GM19351 (cell line): Measurements from ENCODE around the gene CPT1C.

ENCODE experiments used
- ATAC-seq: cut with Tn5 transposase; IDR thresholded peaks from one replicate; pipeline ENCODE4 v1.9.1; 2021; ENCODE audit warnings: mild to moderate bottlenecking, moderate library complexity; ENCODE audit not compliant: unreplicated experiment

CPT1C gene

DNA sequence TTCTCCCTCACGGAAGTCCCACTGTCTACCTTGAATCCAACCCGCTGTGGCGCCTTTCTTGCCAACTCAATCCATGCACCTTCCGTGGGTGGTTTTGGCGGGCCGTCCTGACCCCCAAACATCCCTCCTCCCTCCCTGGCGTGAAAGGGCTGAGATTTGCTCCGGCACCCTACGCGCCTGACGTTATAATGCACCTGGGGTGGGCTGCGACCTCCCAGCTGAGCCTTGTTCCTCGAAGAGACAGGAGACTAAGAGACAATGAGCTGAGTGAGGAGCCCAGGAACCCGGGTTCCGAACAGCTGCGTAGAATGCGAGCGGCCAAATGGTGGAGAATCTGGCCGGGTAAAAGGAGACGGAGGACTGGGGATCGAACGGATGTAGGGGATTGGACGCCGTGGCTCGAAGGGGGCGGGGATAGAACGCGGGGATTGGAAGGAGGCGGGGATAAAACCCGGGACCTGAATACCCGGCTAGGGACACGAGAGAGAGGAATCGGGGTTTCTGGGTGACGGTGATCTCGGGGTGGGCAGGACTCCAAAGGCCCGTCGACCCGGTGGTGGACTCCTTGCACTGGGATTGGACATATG is at the start of gene CPT1C:
CPT1C (plus strand) TSS at position 461 of the 587 bp plus-strand sequence. CDS start 1,137 bp downstream, outside the sequence.
- ATAC-seq, result no peak

DNA sequence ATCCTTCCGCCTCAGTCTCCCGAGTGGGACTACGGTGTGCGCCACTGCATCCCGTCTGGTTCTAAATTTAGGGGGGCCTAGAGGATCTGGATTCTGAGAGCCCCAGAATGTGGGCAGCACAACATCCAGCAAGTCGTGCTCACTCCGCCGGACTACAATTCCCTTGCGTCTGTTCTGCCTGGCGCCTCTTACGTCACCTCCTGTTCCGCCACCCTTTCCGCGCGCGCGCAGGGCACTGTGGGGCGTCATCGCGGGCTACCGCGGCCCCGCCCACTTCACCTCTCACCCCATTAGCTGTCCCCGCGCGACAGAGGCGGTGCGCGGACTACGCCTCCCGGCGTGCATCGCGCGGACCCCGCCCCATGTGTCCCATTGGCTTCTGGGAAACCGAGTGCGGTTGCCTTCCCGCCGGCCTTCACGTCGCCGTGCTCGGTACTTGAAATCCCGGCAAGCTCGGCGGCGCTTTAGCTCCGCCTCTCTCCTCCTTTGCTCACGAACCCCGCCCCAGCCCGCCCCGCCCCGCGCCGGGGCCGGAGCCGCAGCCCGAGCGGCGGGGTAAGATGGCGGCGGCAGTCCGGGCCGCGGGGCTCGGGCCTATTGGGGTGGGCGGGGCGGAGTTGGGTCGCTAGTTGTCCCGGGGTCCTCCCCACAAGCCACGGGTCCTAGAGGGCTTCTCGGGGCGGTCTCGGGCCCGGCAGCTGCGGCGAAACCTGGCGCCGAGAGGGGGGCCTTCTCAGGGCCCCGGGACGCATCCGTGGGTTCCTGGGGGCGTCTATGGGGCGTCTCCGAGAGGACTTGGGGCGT is 49.0 kb upstream of the CPT1C start, which contains the start of gene SCAF1:
SCAF1 (plus strand) TSS at position 522 of the 804 bp plus-strand sequence. CDS start 2,818 bp downstream, outside the sequence.
- ATAC-seq, result peak; percentile 51

DNA sequence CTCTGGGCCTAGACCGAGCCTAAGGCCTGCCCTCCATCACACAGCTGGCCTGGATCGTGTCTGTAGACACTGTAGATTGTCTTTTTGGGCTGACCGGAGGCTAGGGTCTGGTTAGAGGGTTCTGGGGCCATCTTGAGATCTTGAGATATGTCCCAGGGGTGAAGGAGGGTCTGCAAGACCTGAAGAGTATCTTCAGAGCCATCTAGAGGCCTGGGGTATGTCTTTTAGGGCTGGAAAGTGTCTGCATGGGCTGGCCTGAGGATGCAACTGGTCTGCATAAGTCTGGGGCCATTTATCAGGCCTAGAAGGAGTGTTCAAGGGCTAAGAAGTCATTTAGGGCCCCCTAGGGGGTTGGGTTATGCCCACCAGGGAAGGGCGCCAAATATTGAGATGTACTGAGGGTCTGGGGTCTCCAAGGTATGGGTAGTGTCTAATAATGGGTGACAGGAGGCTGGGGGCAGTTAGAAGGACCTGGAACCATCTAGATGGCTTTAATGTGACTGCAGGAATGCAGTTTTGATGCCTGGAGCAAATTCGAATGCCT is 48.4 kb upstream of the CPT1C start:
- ATAC-seq, result no peak

DNA sequence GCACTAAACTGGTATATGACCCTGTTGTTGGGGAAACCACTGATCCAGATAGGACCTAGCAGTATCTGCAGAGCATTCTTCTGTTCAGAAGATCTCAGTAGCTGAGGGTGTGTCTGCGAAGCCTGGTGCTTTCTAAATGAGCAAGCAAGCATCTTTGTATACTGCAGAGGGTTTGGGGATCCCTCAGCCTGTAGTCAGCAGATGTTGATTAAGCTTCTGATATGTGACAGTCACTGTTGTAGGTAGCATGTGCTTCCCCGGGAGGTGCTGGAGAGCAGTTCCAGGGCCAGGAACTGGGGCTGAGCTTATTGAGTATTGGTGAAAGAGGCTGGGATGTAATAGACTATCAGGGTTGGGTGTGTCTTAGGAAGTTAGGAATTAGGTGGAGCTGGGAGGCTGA is 47.5 kb upstream of the CPT1C start:
- ATAC-seq, result no peak

DNA sequence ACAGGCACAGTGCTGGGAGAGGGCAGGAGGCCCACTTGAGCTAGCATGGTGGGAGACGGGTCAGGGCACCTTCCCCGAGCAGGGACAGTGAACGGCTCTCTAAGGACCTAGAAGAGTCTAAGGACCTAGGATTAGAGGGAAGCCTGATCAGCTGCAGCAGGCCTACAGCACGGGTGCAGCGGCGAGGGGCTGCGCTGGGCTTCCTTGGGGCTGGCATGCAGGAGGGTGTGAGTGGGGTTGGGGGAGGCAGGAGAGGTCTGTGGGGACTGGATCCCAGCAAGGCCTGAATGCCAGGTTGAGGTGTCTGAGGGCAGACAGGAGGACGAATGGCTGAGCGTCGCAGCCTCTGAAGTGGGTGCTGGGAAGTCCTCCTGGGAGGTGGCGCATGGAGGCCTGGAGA is 45.3 kb upstream of the CPT1C start:
- no peak for ATAC-seq

DNA sequence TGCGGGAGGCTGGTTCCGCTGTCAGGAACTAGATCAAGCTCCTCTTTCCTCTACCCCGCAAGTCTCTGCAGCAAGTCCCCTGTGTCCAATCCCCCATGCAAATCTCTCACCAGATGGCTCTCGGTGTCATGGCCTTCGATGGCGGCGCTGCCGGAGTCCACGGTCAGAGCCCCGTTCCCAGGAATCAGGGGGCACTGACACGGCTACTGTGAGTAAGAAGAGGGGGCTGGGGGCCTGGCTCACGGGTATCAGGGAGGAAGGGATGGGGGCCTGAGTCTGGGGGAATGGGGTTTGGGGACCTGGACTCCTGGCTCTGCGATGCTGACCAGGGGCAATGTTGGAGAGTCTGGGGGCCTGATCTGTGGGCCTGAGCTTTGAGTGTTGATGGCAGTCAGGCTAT is 44.9 kb upstream of the CPT1C start:
- no peak for ATAC-seq

DNA sequence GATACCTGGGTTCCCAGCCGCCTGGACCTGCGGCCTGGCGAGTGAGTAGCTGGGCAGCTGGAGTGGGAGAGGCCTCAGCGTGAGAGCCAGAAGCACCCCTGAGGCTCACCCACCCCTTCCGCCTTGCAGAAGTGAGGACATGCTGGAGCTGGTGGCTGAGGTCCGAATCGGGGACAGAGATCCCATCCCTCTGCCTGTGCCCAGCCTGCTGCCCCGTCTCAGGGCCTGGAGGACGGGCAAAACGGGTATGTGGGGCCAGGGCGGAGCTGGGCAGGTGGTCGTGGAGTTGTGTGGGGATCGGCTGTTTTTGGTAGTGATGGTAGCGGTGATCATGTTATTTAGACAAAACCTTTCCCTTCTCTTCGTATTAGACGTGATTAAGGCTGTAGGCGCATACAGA is 44.3 kb upstream of the CPT1C start:
- ATAC-seq, result no peak

DNA sequence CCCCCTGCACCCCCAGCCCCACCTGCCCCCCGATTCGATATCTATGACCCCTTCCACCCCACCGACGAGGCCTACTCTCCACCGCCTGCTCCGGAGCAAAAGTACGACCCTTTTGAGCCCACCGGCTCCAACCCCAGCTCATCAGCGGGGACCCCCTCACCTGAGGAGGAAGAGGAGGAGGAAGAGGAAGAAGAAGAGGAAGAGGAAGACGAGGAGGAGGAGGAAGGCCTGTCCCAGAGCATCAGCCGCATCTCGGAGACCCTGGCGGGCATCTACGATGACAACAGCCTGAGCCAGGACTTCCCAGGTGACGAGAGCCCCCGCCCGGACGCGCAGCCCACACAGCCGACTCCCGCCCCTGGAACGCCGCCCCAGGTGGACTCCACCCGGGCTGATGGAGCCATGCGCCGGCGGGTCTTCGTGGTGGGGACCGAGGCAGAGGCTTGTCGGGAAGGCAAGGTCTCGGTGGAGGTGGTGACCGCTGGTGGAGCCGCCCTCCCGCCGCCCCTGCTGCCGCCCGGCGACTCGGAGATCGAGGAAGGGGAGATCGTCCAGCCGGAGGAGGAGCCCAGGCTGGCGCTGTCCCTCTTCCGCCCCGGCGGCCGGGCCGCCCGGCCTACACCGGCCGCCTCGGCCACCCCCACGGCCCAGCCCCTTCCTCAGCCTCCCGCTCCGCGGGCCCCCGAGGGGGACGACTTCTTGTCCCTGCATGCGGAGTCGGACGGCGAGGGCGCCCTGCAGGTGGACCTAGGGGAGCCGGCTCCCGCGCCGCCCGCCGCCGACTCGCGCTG is 39.7 kb upstream of the CPT1C start:
- ATAC-seq, result no peak

DNA sequence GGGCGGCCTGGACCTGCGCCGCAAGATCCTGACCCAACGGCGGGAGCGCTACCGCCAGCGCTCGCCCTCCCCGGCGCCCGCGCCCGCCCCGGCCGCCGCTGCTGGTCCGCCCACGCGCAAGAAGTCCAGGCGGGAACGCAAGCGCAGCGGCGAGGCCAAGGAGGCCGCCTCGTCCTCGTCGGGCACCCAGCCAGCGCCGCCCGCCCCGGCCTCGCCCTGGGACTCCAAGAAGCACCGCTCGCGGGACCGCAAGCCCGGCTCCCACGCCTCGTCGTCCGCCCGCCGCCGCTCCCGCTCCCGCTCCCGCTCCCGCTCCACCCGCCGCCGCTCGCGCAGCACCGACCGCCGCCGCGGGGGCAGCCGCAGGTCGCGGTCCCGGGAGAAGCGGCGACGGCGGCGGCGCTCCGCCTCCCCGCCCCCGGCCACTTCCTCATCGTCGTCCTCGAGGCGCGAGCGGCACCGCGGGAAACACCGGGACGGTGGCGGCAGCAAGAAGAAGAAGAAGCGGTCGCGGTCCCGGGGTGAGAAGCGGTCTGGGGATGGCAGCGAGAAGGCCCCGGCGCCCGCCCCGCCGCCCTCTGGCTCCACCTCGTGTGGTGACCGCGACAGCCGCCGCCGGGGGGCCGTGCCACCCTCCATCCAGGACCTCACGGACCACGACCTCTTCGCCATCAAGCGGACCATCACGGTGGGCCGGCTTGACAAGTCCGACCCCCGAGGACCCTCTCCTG is 38.9 kb upstream of the CPT1C start:
- ATAC-seq, result no peak

DNA sequence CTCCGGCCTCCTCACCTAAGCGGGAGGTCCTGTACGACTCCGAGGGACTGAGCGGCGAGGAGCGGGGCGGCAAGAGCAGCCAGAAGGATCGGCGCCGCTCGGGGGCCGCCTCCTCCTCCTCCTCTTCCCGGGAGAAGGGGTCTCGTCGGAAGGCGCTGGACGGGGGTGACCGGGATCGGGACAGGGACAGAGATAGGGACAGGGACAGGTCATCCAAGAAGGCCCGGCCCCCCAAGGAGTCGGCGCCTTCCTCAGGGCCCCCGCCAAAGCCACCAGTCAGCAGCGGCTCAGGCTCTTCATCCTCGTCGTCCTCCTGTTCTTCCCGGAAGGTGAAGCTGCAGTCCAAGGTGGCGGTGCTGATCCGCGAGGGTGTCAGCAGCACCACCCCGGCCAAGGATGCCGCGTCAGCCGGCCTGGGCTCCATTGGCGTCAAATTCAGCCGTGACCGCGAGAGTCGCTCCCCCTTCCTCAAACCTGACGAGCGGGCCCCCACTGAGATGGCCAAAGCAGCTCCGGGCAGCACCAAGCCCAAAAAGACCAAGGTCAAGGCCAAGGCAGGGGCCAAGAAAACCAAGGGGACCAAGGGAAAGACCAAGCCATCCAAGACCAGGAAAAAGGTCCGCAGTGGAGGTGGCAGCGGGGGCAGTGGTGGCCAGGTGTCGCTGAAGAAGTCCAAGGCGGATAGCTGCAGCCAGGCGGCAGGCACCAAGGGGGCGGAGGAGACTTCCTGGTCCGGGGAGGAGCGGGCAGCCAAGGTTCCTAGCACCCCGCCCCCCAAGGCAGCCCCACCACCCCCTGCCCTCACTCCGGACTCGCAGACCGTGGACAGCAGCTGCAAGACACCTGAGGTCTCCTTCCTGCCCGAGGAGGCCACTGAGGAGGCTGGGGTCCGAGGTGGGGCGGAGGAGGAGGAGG is 38.1 kb upstream of the CPT1C start:
- ATAC-seq, result no peak

DNA sequence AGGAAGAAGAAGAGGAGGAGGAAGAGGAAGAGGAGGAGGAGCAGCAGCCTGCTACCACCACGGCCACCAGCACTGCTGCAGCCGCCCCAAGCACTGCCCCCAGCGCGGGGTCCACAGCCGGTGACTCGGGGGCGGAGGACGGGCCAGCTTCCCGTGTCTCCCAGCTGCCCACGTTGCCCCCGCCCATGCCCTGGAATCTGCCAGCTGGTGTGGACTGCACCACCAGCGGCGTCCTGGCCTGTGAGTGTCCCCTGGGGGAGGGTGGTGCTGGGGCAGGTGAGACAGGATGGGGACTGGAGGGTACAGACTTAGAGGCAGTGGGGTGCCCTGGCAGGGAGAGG is 37.5 kb upstream of the CPT1C start:
- no peak for ATAC-seq

DNA sequence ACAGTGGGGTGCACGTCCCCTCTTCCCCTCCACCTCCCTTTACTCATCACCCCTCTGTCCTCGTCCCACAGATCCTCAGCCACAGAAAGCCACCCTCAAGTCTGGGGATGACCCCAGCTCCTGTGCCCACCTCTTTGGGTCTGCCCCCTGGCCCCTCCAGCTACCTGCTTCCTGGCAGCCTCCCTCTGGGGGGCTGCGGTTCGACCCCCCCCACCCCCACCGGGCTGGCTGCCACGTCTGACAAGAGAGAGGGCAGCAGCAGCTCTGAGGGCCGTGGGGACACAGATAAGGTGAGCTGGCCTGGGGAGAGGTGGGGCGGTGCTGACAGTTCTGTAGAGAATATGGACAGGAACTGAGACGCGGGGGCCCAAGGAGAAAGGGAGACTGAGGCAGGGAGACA is 36.3 kb upstream of the CPT1C start:
- no peak for ATAC-seq

DNA sequence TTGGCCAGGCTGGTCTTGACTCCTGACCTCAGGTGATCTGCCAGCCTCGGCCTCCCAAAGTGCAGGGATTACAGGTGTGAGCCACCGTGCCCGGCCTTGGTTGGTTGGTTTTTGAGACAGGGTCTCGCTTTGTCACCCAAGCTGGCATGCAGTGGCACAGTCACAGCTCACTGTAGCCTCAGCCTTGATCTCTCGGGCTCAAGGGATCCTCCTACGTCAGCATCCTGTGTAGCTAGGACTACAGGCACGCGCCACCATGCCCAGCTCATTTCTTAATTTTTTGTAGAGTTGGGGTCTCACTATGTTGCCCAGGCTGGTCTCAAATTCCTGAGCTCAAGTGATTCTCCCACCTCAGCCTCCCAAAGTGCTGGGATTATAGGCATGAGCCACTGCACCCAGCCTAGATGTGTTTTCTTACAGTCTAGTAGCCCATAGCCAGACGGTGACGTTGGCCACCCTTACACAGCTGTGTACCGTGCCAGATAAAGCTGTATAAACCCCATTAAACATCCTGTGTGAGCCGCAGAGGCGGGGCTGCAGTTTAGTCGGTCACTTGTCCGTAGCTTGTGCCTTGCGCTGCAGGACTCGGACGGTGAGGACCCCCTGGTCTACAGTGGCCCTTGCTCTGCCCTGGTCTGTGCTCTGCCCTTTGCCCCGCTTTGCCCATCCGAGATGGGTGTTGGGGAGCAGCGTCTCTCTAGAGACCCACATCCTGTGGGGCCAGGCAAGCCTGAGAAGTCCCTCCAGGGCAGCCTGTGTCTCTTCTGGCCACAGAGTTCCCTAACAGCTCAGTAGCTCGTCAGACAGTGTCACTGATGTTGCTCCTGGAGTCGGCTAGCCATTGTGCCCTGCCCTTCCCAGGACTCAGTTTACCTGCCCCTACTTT is 35.1 kb upstream of the CPT1C start:
- ATAC-seq, result no peak

DNA sequence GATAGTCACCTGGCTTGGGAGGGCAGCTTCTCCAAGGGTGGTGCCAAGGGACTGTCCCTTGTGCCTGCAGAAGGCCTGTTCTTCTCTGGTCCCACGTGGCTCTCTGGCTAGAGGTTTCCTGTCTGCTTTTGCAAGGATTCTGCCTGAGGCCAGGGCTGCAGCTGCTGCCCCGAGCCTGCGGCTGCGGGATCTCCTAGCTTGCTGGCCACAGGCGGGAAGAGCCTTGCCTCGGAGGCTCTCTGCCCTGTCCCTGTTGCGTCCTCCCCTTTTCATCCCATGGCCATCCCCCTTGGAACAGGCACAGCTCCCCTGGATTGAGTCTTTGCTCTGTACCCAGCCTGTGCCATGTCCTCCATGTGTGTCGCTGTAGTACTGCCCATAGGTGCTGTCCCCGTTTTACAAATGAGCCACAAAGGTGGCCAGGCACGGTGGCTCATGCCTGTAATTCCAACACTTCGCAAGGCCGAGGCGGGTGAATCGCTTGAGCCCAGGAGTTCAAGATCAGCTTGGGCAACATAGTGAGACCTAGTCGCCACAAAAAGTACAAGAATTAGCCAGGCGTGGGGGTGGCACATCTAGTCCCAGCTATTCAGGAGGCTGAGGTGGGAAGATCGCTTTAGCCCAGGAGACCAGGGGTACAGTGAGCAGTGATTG is 34.3 kb upstream of the CPT1C start:
- no peak for ATAC-seq

DNA sequence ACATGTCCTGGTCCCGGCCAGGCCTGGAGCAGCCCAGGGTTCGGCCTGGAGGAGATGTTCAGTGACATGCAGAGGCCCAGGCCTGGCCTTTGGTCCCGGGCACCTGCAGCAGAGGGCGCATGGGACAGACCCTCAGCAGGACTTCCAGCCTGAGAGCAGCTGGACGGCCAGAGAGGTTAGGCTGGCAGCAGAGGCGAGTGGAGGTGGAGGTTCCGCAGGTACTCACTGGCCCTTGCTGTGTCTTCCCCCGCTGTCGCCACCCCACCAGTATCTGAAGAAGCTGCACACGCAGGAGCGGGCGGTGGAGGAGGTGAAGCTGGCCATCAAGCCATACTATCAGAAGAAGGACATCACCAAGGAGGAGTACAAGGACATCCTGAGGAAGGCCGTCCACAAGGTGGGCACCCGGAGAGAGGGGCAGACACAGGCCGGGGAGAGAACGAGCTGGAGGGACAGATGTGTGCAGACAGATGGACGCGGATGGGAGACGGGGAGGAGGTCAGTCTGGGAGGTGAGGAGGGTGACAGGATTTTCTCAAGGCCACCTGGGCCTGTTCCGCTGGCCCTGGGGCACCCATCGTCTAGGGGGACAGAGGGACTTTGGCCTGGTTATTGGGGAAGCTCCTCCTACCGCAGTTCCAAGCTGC is 33.3 kb upstream of the CPT1C start:
- no peak for ATAC-seq

DNA sequence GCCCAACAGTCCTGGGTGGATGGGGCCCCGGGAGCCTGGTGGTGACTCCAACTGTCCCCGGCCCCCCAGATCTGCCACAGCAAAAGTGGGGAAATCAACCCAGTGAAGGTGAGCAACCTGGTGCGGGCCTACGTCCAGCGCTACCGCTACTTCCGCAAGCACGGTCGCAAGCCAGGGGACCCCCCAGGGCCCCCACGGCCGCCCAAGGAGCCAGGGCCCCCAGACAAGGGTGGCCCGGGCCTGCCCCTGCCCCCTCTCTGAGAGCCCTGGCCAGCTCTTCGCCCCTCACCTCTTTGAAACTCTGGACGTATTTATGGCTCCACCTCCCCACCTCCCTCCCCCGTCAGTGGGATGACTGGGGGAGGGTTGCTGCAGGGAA is 32.8 kb upstream of the CPT1C start:
- ATAC-seq, result no peak

DNA sequence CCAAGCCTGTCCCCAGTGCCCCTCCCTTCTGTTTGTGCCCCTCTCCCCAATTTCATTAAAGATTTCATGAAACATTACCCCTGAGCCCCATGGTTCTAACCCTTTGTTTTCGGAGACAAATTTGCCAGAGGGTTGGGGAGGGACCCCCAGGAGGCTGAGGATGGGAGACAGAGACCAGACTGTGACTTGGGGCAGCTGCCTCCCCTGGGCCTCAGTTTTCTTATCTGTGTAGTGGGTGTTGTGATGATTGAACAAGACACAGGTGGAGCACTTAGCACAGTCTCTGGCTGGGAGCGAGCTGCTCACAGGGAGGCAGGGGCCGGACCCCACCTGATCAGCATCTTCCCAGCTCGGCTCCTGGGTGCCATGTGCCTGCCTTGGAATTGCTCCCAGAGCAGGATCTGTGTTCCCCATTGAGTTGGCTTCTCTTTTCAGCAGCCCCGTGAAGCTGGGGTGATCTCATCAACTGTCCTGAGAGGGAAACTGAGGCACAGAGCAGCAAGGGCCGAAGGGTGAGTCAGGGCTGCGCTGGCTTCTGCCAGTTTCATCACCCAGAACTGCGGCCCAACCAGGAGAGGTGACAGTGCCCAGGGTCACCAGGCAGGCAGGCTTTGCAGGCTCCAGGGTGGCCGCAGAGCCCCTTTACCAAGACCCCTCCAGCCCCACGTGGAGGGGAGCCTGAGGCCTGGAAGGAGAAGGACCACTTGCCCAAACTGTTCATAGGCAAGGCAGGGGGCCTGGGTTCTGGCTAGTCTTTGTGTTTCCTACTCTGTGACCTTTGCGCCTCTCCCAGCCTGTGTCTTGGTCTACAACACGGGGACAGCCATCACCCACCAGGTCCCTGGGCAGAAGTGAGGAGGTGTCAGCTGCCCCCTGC is 32.1 kb upstream of the CPT1C start:
- ATAC-seq, result no peak
